Activated CD4-positive, alpha-beta memory T cell treated with anti-CD3 and anti-CD28 coated beads, Interleukin-2, amount 10 ng/mL, durations not matched to agents 7 days and 5 days (primary cell): ENCODE data around the gene DUS2. TPM values are rescaled to one million over a fixed set of nuclear protein-coding genes. Genes with fewer than 3 reads are reported as not detected.

ENCODE experiments used
- CTCF ChIA-PET: fragments of 350-600 bp; sonication (Branson Sonifier 250); formaldehyde crosslinking; loops from one replicate; lab custom pipeline; 2021; ENCODE audit warnings: antibody characterized with exemption, inconsistent platforms; lab: Charles Lee
- POLR2A ChIA-PET: fragments of 350-600 bp; sonication (Branson Sonifier 250); formaldehyde crosslinking; loops from one replicate; lab custom pipeline; 2021; ENCODE audit warnings: antibody characterized with exemption; lab: Charles Lee
- DNase-seq: peaks from one replicate; pipeline ENCODE4 v3.0.0-alpha.2; 2020
- H3K27ac Mint-ChIP-seq: one replicate; pipeline ENCODE4 v1.8.0; 2021; ENCODE audit warnings: mild to moderate bottlenecking, mixed read lengths
- H3K27me3 Mint-ChIP-seq: one replicate; pipeline ENCODE4 v1.8.0; 2021; ENCODE audit warnings: mixed read lengths
- H3K36me3 Mint-ChIP-seq: one replicate; pipeline ENCODE4 v1.8.0; 2021; ENCODE audit warnings: low read depth, mixed read lengths
- H3K4me1 Mint-ChIP-seq: one replicate; pipeline ENCODE4 v1.8.0; 2021; ENCODE audit warnings: mixed read lengths
- H3K4me3 Mint-ChIP-seq: one replicate; pipeline ENCODE4 v1.8.0; 2021; ENCODE audit warnings: mild to moderate bottlenecking, mixed read lengths
- H3K9me3 Mint-ChIP-seq: one replicate; pipeline ENCODE4 v1.8.0; 2021; ENCODE audit warnings: mixed read lengths
- total RNA-seq, 2 experiments: library from RNA; stranded (reverse); gene quantifications; one replicate each; pipeline ENCODE4 v1.2.3, GENCODE V29; 2021

Gene DUS2
- total RNA-seq, 2 experiments from 2014 or later, result 23.8 to 24.4 TPM

GRCh38 chr16:68071518-68071901, 48.4 kb downstream of the DUS2 start:
- Mint-ChIP-seq H3K27ac (peak overlapping the region; percentile 95), H3K4me3 (no peak overlapping the region), H3K9me3 (no peaks in the 10 kb centered on the region), H3K27me3 (no peaks in the 10 kb centered on the region), H3K4me1 (peaks cover 88% of the 10 kb centered on the region), H3K36me3 (peaks cover 70% of the 10 kb centered on the region)
- POLR2A ChIA-PET, result interaction anchor here (1.0 to 18.9 kb wide), 5 partner anchors 12 to 88 kb away, joined by 3 to 514 read pairs (median 18); partner anchors contain the start of genes DDX28, DUS2 and NFATC3
- DNase-seq, result no peak
- CTCF ChIA-PET, result interaction anchor here (1.1 to 5.1 kb wide), 3 partner anchors 8 to 13 kb away, joined by 3 to 65 read pairs (median 16); partner anchors contain the start of gene NFATC3

- Mint-ChIP-seq H3K27ac (peak overlapping the region; percentile 95), H3K4me1 (peaks cover 87% of the 10 kb centered on the region), H3K4me3 (no peak overlapping the region), H3K9me3 (no peaks in the 10 kb centered on the region), H3K27me3 (no peaks in the 10 kb centered on the region), H3K36me3 (peaks cover 72% of the 10 kb centered on the region)
- DNase-seq, result no peak
- ChIA-PET CTCF (interaction anchor here (1.1 to 5.1 kb wide), 4 partner anchors 7 to 12 kb away, joined by 3 to 65 read pairs (median 29); partner anchors contain the start of gene NFATC3), POLR2A (interaction anchor here (1.4 to 18.9 kb wide), 5 partner anchors 12 to 135 kb away, joined by 3 to 514 read pairs (median 18); partner anchors contain the start of genes DDX28, DUS2, NFATC3 and PSMB10)
These were observed 49.1 kb downstream of the DUS2 start for GRCh38 chr16:68072038-68072695.

- CTCF ChIA-PET, result interaction anchor here (0.7 to 5.1 kb wide), 7 partner anchors 10 to 258 kb away, joined by 3 to 65 read pairs (median 4); partner anchors contain the start of genes NFATC3 and SLC7A6
- no peak for DNase-seq
- Mint-ChIP-seq H3K27ac (peak overlapping the region; percentile 95), H3K4me3 (peak overlapping the region; percentile 58), H3K4me1 (peaks cover 89% of the 10 kb centered on the region), H3K27me3 (no peaks in the 10 kb centered on the region), H3K36me3 (peaks cover 77% of the 10 kb centered on the region), H3K9me3 (no peaks in the 10 kb centered on the region)
- POLR2A ChIA-PET, result interaction anchor here (1.1 to 18.9 kb wide), 8 partner anchors 10 to 241 kb away, joined by 4 to 514 read pairs (median 6); partner anchors contain the start of genes DDX28, DUS2, NFATC3 and PSMB10
These were observed 51.0 kb downstream of the DUS2 start for GRCh38 chr16:68073902-68074760.

GRCh38 chr16:68074850-68075555, 51.9 kb downstream of the DUS2 start:
- Mint-ChIP-seq H3K27ac (peak overlapping the region; percentile 95), H3K4me3 (peak overlapping the region; percentile 58), H3K4me1 (peaks cover 89% of the 10 kb centered on the region), H3K27me3 (no peaks in the 10 kb centered on the region), H3K36me3 (peaks cover 77% of the 10 kb centered on the region), H3K9me3 (no peaks in the 10 kb centered on the region)
- CTCF ChIA-PET, result interaction anchor here (1.0 to 5.1 kb wide), 4 partner anchors 9 to 258 kb away, joined by 3 to 65 read pairs (median 26); partner anchors contain the start of gene NFATC3
- POLR2A ChIA-PET, result interaction anchor here (1.1 to 18.9 kb wide), 8 partner anchors 9 to 241 kb away, joined by 4 to 514 read pairs (median 6); partner anchors contain the start of genes DDX28, DUS2, NFATC3 and PSMB10
- DNase-seq, result peak; percentile 94

- ChIA-PET CTCF (interaction anchor here (5.1 kb wide), 2 partner anchors 8 to 13 kb away, joined by 42 to 65 read pairs; partner anchors contain the start of gene NFATC3), POLR2A (interaction anchor here (1.5 to 18.9 kb wide), 4 partner anchors 8 to 139 kb away, joined by 4 to 514 read pairs (median 24); partner anchors contain the start of genes DDX28, DUS2, NFATC3 and PSMB10)
- Mint-ChIP-seq H3K4me3 (no peak overlapping the region), H3K27ac (peak overlapping the region; percentile 95), H3K9me3 (no peaks in the 10 kb centered on the region), H3K27me3 (no peaks in the 10 kb centered on the region), H3K36me3 (peaks cover 67% of the 10 kb centered on the region), H3K4me1 (peaks cover 89% of the 10 kb centered on the region)
- no peak for DNase-seq
These were observed 52.9 kb downstream of the DUS2 start for GRCh38 chr16:68075980-68076379.

DNA sequence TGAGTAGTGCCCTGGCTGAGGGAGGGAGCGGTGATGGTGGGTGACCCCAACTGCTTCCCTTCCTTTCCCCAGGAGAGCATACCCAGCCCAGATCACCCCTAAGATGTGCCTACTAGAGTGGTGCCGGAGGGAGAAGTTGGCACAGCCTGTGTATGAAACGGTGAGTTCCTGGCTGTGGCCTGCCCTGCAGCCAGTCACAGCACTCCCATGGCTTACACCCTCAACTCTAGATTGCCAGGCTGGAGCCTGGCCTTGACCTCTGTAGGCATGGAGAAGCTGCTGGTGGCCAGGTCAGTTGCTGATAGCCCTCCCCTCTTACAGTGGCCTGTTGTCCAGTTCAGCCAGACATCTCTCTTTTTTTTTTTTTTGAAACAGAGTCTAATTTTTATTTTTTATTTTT, 53.5 kb downstream of the DUS2 start:
- ChIA-PET POLR2A (interaction anchor here (1.5 to 18.9 kb wide), 3 partner anchors 8 to 140 kb away, joined by 4 to 514 read pairs (median 40); partner anchors contain the start of genes NFATC3 and PSMB10), CTCF (interaction anchor here (5.1 kb wide), 2 partner anchors 8 to 13 kb away, joined by 42 to 65 read pairs; partner anchors contain the start of gene NFATC3)
- no peak for DNase-seq
- Mint-ChIP-seq H3K36me3 (peaks cover 65% of the 10 kb centered on the region), H3K27ac (peak overlapping the region; percentile 95), H3K4me1 (peaks cover 89% of the 10 kb centered on the region), H3K9me3 (no peaks in the 10 kb centered on the region), H3K27me3 (no peaks in the 10 kb centered on the region), H3K4me3 (no peak overlapping the region)

DNA sequence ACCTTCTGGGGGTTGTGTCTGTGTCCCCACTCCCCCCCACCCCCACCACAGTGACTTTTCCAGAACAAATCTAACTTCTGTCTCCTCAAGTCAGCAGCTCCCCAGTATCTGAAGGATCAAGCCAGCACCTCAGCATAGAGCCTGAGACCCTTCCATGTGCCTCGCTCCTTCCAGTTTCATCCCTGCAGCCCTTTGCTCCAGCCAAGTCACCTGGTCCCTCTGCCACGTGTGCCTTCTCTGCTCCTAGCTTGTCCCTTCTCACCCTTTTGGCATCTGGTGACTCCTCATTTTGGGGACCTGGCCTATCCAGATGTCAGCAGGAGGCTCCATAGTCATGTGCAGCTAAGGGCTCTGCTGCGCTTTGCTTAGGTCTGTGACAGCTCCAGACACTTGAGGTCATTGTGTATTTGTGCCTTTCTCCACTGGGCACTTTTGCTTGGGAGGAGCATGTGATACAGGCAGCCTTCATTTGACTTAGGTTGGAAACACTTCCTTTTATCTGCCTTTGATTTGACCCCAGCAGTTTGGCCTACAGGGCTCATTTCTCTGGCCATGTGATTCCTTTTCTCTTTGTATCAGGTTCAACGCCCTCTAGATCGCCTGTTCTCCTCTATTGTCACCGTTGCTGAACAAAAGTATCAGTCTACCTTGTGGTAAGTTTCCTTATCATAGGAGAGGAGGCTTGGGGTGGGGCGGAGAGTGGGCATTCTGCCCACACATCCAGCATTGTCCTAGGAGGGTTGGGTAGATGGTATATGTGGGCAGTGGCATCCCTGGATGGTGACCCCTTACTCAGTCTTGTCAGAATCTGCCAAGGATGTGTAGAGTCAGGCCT, 55.0 kb downstream of the DUS2 start:
- Mint-ChIP-seq H3K27me3 (no peaks in the 10 kb centered on the region), H3K36me3 (peaks cover 63% of the 10 kb centered on the region), H3K4me1 (peaks cover 89% of the 10 kb centered on the region), H3K4me3 (no peak overlapping the region), H3K27ac (peak overlapping the region; percentile 95), H3K9me3 (no peaks in the 10 kb centered on the region)
- ChIA-PET CTCF (no interaction called here), POLR2A (interaction anchor here (18.9 kb wide), 1 partner anchor 6 kb away, joined by 514 read pairs; the partner anchor contains the start of gene NFATC3)
- DNase-seq, result no peak

DNA sequence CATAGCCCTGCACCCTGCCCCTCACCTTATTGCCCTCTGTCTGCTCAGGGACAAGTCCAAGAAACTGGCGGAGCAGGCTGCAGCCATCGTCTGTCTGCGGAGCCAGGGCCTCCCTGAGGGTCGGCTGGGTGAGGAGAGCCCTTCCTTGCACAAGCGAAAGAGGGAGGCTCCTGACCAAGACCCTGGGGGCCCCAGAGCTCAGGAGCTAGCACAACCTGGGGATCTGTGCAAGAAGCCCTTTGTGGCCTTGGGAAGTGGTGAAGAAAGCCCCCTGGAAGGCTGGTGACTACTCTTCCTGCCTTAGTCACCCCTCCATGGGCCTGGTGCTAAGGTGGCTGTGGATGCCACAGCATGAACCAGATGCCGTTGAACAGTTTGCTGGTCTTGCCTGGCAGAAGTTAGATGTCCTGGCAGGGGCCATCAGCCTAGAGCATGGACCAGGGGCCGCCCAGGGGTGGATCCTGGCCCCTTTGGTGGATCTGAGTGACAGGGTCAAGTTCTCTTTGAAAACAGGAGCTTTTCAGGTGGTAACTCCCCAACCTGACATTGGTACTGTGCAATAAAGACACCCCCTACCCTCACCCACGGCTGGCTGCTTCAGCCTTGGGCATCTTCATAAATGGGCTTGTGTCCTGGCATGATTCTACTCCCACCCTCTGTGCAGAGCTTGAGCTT, 55.8 kb downstream of the DUS2 start:
- Mint-ChIP-seq H3K9me3 (no peaks in the 10 kb centered on the region), H3K27me3 (no peaks in the 10 kb centered on the region), H3K36me3 (peaks cover 65% of the 10 kb centered on the region), H3K4me1 (peaks cover 93% of the 10 kb centered on the region), H3K27ac (peak overlapping the region; percentile 95), H3K4me3 (no peak overlapping the region)
- DNase-seq, result no peak
- CTCF ChIA-PET, result interaction anchor here (1.2 to 2.6 kb wide), 3 partner anchors 9 to 15 kb away, joined by 3 to 18 read pairs (median 16); no protein-coding TSS in a partner anchor
- POLR2A ChIA-PET, result interaction anchor here (1.0 to 11.4 kb wide), 6 partner anchors 9 to 517 kb away, joined by 3 to 514 read pairs (median 6); partner anchors contain the start of genes CTCF, DPEP2, PRMT7 and SLC7A6OS

GRCh38 chr16:68079376-68079625, 56.2 kb downstream of the DUS2 start:
- peaks cover 93% of the 10 kb centered on the region for H3K4me1 Mint-ChIP-seq
- peak overlapping the region; percentile 49 for H3K4me3 Mint-ChIP-seq
- ChIA-PET CTCF (interaction anchor here (1.2 to 2.6 kb wide), 3 partner anchors 9 to 14 kb away, joined by 3 to 18 read pairs (median 16); no protein-coding TSS in a partner anchor), POLR2A (interaction anchor here (1.0 to 11.4 kb wide), 9 partner anchors 9 to 517 kb away, joined by 3 to 514 read pairs (median 6); partner anchors contain the start of genes CTCF, DPEP2, PRMT7 and PSKH1)
- H3K36me3 Mint-ChIP-seq, result peaks cover 61% of the 10 kb centered on the region
- H3K27ac Mint-ChIP-seq, result peak overlapping the region; percentile 95
- DNase-seq, result no peak
- H3K9me3 Mint-ChIP-seq, result no peaks in the 10 kb centered on the region
- no peaks in the 10 kb centered on the region for H3K27me3 Mint-ChIP-seq

GRCh38 chr16:68079626-68080344, 56.7 kb downstream of the DUS2 start:
- Mint-ChIP-seq H3K9me3 (no peaks in the 10 kb centered on the region), H3K27ac (peak overlapping the region; percentile 95), H3K36me3 (peaks cover 56% of the 10 kb centered on the region), H3K27me3 (no peaks in the 10 kb centered on the region), H3K4me3 (peak overlapping the region; percentile 49), H3K4me1 (peaks cover 90% of the 10 kb centered on the region)
- CTCF ChIA-PET, result interaction anchor here (0.5 to 2.6 kb wide), 7 partner anchors 10 to 144 kb away, joined by 3 to 18 read pairs (median 4); no protein-coding TSS in a partner anchor
- peak; percentile 87 for DNase-seq
- POLR2A ChIA-PET, result interaction anchor here (0.6 to 11.4 kb wide), 10 partner anchors 9 to 524 kb away, joined by 3 to 514 read pairs (median 6); partner anchors contain the start of genes CTCF, DPEP2, PRMT7 and PSKH1
